HG03354 (cell line): ENCODE measurements around the gene PSMA5.
"Not testable (repeated sequence)": the region's sequence is repeated elsewhere in the genome, so short reads cannot be mapped to it uniquely, and the experiment has no call there.

Experiments used
- ATAC-seq: cut with Tn5 transposase; IDR thresholded peaks from one replicate; pipeline ENCODE4 v1.9.1; 2021; ENCODE audit warnings: mild to moderate bottlenecking; ENCODE audit not compliant: unreplicated experiment, poor library complexity, severe bottlenecking

The PSMA5 gene

DNA sequence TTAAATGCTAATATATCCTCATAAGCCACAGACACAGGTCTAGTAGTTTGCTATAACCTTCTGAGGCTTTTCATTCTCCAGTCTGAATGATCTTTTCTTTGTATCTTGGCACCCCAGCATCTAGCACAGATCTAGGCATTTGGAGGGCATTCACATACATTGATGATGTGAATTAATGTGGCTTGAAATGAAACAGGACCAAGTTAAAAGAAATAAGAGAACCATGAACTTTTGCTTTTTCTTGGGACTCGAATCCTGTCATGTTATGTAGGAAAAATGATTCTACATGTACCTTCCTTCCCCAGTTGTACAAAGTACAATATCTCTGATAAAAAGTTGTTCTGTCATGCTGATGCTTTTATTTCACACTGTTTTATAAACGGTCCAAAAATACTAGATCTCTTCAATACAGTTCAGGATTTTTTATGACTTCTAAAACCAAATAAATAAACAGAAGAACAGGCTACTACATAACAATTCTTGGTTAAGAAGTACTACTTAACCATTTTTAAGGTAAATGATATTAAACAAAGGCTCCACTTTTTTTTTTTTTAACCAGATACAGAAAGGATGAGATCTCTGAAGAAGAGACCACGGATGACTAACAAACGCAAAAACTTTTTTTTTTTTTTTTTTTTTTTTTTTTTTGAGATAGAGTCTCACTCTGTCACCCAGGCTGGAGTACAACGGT, 31.5 kb downstream of the PSMA5 start:
- no peak for ATAC-seq

GRCh38 chr1:109393617-109394233, 32.5 kb downstream of the PSMA5 start:
- ATAC-seq = no peak

DNA sequence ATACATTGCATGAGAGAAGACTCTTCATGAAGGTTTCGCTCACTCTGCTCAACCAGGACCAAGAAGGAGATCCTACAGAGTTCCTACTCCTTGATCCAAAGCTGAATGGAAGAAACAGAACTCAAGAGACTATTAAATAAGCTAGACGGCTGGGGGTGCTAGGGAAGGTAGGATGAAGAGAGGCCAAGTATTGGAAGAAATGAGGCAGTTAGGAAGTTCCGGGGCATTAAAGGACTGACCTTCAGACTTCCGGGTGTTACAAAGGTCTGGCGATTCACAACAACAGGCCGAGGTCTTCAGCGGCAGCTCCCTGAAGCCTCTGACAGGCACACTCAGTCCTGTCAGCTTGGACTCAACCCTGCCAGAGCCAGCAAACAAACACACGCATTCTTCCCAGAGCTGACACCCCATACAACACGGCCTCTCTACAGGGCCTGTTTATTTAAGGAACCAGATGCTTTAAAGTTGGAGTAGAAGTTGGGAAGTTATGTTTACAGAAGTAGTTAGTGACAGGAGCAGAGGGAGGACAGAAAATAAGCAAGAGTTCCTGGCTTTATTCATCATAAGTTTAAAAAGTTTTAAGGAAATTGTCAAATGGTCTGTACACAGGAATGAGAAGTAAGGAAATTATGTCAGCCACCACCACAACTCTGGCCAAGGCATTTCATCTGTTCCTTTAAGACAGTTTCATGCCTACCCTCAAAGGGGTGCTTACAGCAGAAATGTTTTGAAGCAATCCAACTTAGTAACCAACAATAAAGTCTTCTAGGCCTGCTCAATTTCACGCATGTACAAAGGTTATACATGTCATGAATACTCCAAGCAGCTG, 33.2 kb downstream of the PSMA5 start:
- ATAC-seq = no peak

DNA sequence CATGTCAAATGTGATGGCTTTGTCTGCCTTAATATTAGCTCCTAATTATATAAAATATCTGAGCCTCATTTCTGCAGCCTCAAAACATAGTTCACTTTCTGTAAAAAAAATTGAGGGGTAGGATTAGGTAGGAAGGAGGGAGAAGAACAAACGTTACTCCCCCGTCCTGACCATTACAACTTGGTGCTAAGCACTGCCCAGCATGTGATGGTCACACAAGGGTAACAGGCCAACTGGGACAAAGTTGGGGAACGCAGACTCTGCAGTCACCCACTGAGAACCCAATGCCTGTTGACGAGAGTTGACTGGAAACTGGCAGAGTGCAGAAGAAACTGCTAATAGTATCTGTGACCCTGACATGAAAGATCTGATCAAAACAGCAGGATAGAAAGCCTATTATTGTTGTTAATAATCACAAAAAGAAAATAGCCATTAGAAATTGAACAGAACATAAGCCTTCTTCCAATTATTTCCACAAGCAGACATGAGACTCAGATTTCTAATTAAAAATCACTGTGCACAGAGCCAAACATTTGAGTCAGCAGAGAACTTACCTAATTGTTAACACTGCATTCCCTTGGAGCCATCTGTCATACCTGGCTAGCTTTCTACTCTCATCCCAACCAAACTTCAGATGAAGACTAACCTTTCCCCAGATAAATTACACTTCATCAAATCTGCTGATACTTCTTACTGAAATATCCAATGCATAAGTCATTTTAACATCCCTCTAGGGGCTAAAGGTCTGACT, 34.0 kb downstream of the PSMA5 start:
- no peak for ATAC-seq

- peak; percentile 68 for ATAC-seq
Observed at GRCh38 chr1:109391626-109392025, 34.6 kb downstream of the PSMA5 start.

DNA sequence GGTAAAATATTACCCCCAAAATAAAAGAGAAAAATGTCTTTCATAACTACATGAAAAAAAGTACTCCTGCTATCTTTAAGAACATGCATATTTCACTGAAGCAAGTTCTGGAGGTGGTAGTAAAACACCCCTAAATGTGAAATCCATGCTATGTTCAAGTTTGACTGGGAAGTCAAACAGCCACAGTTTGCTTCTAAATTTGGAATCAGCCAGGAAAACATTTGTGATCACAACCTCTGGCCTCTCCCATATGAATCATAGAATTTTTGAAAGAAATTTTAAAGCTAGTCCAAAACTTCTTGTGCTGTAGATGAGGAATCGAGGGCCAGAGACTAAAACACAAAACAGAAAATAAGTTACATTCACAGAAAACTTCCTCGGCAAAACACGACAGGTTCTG, 35.1 kb downstream of the PSMA5 start:
- no peak for ATAC-seq

DNA sequence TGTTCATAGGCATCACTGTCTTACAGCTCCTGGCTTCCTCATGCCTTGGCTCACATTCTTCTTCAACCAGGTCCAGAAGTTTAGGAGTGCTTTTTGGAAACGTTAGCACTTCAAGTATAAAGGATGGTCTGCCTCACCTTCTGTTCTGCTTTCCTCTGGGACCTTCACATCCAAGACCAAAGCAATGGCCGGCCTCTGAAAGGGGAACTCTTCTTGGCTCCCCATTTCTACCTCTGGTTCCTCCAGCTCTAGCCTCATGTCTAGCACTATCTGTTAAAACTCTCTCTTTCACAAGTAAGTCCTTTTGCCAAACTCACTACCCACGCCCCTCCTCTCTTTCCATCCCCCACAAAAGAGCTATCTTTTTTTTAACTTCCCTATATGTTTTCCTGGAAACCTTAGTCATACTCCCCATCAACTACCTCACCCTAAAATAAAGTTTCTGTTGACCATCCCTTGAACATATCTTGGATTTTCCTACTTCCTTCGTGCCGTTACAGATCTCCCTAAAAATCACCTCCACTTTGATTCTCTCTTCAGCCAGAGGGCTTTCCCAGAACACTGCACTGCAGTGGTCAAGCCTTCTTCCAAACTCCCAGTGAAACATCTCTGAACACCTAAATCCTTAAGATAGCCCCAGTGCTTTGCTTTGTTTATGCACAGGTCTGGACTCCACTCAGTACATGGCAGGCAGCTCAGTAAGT, 36.5 kb downstream of the PSMA5 start:
- ATAC-seq = no peak

GRCh38 chr1:109388884-109389637, 37.2 kb downstream of the PSMA5 start:
- no peak for ATAC-seq

GRCh38 chr1:109388208-109388711, 38.0 kb downstream of the PSMA5 start:
- no peak for ATAC-seq

DNA sequence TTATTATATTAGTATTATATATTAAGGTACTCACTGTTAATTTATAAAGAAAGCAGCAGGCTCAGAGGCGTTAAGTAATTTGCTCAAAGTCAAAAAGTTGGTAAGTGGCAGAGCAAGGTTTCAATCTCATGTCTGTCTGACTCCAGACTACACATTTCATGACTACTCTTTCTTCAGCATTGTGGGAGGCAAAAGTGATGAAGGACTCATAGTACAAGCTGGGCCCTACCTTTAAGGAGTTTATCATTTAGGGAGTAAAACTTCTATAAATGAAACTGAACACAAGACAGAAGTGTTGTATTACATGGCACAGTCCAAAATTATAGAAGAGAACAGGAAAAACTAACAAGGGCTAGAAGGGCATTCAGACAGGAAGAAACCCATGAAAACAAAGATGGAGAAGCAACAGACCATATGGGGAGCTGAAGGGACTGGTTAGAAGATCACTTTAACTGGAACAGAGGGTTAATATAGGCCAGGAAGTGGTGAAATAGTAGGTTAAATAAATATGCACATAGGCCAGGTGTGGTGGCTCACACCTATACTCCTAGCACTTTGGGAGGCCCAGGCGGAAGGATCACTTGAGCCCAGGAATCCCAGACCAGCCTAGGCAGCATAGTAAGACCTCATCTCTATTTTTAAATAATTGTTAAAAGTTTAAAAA, 40.1 kb downstream of the PSMA5 start:
- no peak for ATAC-seq

DNA sequence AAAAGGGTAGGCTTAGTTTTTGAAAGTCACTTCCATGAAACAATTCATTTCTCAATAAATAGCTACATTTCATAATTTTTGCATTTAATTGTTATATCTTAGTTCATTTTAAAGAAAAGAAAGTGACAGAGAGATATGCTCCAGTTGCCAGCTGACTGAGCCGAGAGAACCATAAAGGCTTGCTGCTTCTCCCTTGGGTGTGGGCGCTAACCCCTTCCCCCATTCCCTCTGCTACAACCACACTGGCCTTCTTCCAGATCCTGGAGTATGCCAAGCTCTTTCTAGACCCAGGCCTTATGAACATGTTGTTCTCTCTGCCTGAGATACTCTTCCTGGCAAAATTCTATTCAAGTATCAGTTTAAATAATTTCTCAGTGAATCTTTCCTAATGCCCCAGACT, 40.8 kb downstream of the PSMA5 start:
- ATAC-seq = no peak

DNA sequence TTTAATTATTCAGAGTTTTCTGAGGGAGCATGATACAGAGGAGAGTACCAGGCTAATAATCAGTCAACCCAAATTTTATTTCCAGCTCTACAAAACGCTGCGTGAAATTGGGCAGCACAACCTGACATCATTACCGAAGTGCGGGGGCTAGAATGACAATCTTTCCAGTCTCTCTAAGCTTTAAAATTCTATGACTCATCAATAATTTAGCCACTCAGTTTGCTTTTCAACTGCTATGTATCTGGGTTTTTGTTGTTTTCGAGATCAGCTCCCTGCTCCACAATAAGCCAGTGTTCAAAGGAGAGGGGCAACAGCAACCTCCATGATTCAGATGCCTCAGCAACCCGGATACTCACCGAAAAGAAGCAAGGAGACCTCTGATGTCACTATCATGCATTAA, 42.4 kb downstream of the PSMA5 start:
- no peak for ATAC-seq

DNA sequence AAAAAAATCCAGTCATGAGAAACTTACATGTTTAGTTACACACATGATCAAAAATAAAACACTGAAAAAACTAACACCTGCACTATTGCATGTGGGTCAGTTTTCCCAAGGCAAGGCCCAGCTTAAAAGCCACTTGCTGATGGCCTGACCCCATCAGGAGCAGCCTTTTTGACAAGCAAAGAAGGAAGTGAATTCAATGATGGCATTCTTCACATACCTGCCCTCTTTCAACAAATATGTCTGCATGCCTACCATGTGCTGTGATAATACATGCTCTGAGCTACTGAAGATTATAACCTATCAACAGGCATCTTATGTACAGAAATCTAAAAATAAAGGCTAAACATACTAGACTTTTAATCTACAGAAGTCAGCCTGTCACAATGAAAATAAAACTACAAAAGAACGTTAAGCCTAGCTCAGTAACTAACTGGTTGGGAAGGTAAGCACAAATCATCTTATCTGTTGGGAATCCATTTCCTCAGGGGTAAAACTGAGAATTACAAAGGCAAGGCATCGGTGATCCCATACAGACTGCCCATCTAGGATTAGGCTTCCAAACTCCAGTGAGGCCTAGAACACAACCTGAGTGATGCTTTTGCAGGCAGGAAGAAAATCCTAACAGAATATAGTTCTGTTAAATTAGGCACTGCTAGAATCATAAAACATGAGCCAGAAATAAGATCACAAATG, 43.0 kb downstream of the PSMA5 start:
- ATAC-seq = no peak

- no peak for ATAC-seq
Observed at GRCh38 chr1:109381573-109381972, 44.7 kb downstream of the PSMA5 start.

GRCh38 chr1:109379907-109380306, 46.3 kb downstream of the PSMA5 start:
- no peak for ATAC-seq

DNA sequence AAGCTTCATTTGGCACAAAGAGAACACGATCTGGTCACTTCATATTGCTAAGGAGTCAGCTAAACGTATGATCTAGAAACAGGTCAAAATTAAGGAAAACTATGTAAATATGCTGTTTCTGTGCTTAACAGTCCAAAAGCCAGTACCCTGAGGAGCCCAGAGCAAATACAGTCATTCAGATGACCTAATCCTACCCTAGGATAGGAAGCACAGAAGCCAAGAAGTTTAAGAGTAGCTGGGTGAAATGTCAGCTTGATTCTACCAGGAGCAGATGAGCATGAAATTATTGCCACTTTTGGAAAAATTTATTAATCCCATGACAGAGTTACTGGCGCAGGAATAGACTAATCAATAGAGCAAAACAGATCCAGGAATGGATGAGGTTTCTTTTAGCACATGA, 46.8 kb downstream of the PSMA5 start:
- ATAC-seq = no peak

GRCh38 chr1:109377698-109378097, 48.5 kb downstream of the PSMA5 start:
- ATAC-seq = no peak

- ATAC-seq = not testable (repeated sequence)
Observed at GRCh38 chr1:109373696-109374095, 52.6 kb downstream of the PSMA5 start.
